ENCODE results near the gene LONRF2.
A peak's percentile ranks its signal among the peaks of the same experiment; 100 is the strongest.
"Not testable (repeated sequence)": the region's sequence is repeated elsewhere in the genome, so short reads cannot be mapped to it uniquely, and the experiment has no call there.

The LONRF2 gene

GRCh38 chr2:100321866-100322820 is at the start of gene LONRF2:
LONRF2 (minus strand) TSS chr2:100322501; CDS start chr2:100322093, 408 bp downstream.
- TF ChIP-seq CTCF (IDR thresholded peaks at IDR 0.05; ENCODE audit: insufficient read depth, low read depth, low read length, missing control alignments): no peak
- H3K4me3 ChIP-seq (ENCODE audit: low read length): no peak within 1 kb of the TSS
- DNase-seq (ENCODE audit: low read depth): no peak

GRCh38 chr2:100367163-100367562 is 44.9 kb upstream of the LONRF2 start:
- no peak for DNase-seq (ENCODE audit: low read depth)
- H3K4me3 ChIP-seq (ENCODE audit: low read length): no peak overlapping the region
- TF ChIP-seq CTCF (IDR thresholded peaks at IDR 0.05; ENCODE audit: insufficient read depth, low read depth, low read length, missing control alignments): no peak

GRCh38 chr2:100365434-100365833 is 43.1 kb upstream of the LONRF2 start:
- H3K4me3 ChIP-seq (ENCODE audit: low read length): no peak overlapping the region
- DNase-seq (ENCODE audit: low read depth): peak; percentile 99
- no peak for TF ChIP-seq CTCF (IDR thresholded peaks at IDR 0.05; ENCODE audit: insufficient read depth, low read depth, low read length, missing control alignments)

- DNase-seq (ENCODE audit: low read depth); H3K4me3 ChIP-seq (ENCODE audit: low read length): not testable (repeated sequence)
Measured at GRCh38 chr2:100362269-100362668, 40.0 kb upstream of the LONRF2 start.

GRCh38 chr2:100359576-100359975 is 37.3 kb upstream of the LONRF2 start:
- no peak overlapping the region for H3K4me3 ChIP-seq (ENCODE audit: low read length)
- no peak for TF ChIP-seq CTCF (IDR thresholded peaks at IDR 0.05; ENCODE audit: insufficient read depth, low read depth, low read length, missing control alignments)
- no peak for DNase-seq (ENCODE audit: low read depth)

- DNase-seq (ENCODE audit: low read depth): no peak
- no peak for TF ChIP-seq CTCF (IDR thresholded peaks at IDR 0.05; ENCODE audit: insufficient read depth, low read depth, low read length, missing control alignments)
Measured at GRCh38 chr2:100358554-100358953, 36.3 kb upstream of the LONRF2 start.

GRCh38 chr2:100352521-100352920 is 30.2 kb upstream of the LONRF2 start:
- H3K4me3 ChIP-seq (ENCODE audit: low read length): no peak overlapping the region
- no peak for DNase-seq (ENCODE audit: low read depth)
- TF ChIP-seq CTCF (IDR thresholded peaks at IDR 0.05; ENCODE audit: insufficient read depth, low read depth, low read length, missing control alignments): no peak

More at GRCh38 chr2:100358554-100358953, 36.3 kb upstream of the LONRF2 start:
- H3K4me3 ChIP-seq (ENCODE audit: low read length): no peak overlapping the region

Measured in epithelial cell of esophagus (primary cell).